K562 (cell line): Measurements from ENCODE around the gene POR. TPM values are rescaled to one million over a fixed set of nuclear protein-coding genes. Genes with fewer than 3 reads are reported as not detected.
"Not testable (repeated sequence)": the region's sequence is repeated elsewhere in the genome, so short reads cannot be mapped to it uniquely, and the experiment has no call there.

Experiments used
- ATAC-seq: fragments of 200-7000 bp; cut with Tn5 transposase; 3 replicates; pipeline ENCODE4 v1.9.1; 2020; ENCODE audit warnings: moderate library complexity
- BruUV-seq: library from RNA; stranded (reverse); fragments of 400-500 nt; replicated peaks from 2 replicates; lab custom pipeline; 2021; lab: Mats Ljungman, UMichigan
- CTCF ChIA-PET: fragments of 300-600 bp; formaldehyde crosslinking; extraction: SDS; loops from one replicate; lab custom pipeline; 2021; ENCODE audit warnings: low intra/inter-chr PET ratio; lab: Yijun Ruan, JAX
- POLR2A ChIA-PET: fragments of 300-600, 350-650 bp; sonication (Branson Sonifier 250); formaldehyde crosslinking; extraction: SDS; loops from one replicate; lab custom pipeline; 2021; ENCODE audit warnings: antibody characterized with exemption, inconsistent platforms; lab: Yijun Ruan, JAX
- DNase-seq, 4 experiments: peaks; one replicate each; pipeline versions ENCODE4 v3.0.0 to v3.0.0-alpha.2; 2011 to 2018; ENCODE audit warnings: low spot score in 3 of 4, mixed read lengths in 3 of 4; ENCODE audit errors: extremely low read depth in 1 of 4
- FAIRE-seq: peaks from 2 replicates; lab custom pipeline; 2011; peaks lifted over from hg19 to GRCh38; lab: Jason Lieb, UNC
- H2AFZ ChIP-seq: 2 replicates; pipeline ENCODE4 v1.6.0; 2011; ENCODE audit warnings: low read depth, low read length, control low read depth, inconsistent platforms
- H3K27ac ChIP-seq: fragments of 200-600 bp; 3 replicates; pipeline ENCODE4 v1.8.0; 2011; ENCODE audit warnings: low read depth, mild to moderate bottlenecking, control low read depth, inconsistent platforms, low read length, moderate library complexity, mixed read lengths; ENCODE audit errors: extremely low read depth
- H3K27me3 ChIP-seq, 2 experiments: fragments of 300-600 bp in 1 of 2; 2 replicates in 1 of 2; 3 replicates in 1 of 2; pipeline versions ENCODE4 v1.6.0 to v1.8.0; 2011; ENCODE audit warnings: inconsistent platforms in 2 of 2, low read length in 2 of 2, mild to moderate bottlenecking in 1 of 2, mixed read lengths in 1 of 2, moderate library complexity in 1 of 2; ENCODE audit not compliant: control insufficient read depth in 2 of 2, insufficient read depth in 2 of 2
- H3K36me3 ChIP-seq: fragments of 300-600 bp; 3 replicates; pipeline ENCODE4 v1.8.0; 2011; ENCODE audit warnings: mild to moderate bottlenecking, low read length, inconsistent platforms; ENCODE audit not compliant: control insufficient read depth, insufficient read depth
- H3K4me1 ChIP-seq, 2 experiments: fragments of 200-600 bp in 1 of 2; replicated peaks in 1 of 2; 2 replicates in 1 of 2; 3 replicates in 1 of 2; pipeline versions ENCODE4 v1.5.1 to v1.8.0; 2011; ENCODE audit warnings: inconsistent platforms in 2 of 2, low read length in 2 of 2, mild to moderate bottlenecking in 1 of 2, mixed read lengths in 1 of 2, moderate library complexity in 1 of 2; ENCODE audit not compliant: control insufficient read depth in 2 of 2, insufficient read depth in 2 of 2
- H3K4me2 ChIP-seq: 2 replicates; pipeline ENCODE4 v1.6.1; 2011; ENCODE audit warnings: low read length, control low read depth, inconsistent platforms, mixed read lengths; ENCODE audit not compliant: insufficient read depth
- H3K4me3 ChIP-seq: fragments of 200-600 bp; sonication (generic), shearing (Covaris generic); 2 replicates; pipeline ENCODE4 v1.5.1; 2016; ENCODE audit warnings: control low read depth, inconsistent platforms
- H3K79me2 ChIP-seq: fragments of 200-600 bp; 3 replicates; pipeline ENCODE4 v1.8.0; 2011; ENCODE audit warnings: low read length, inconsistent platforms; ENCODE audit not compliant: control insufficient read depth, insufficient read depth
- H3K9ac ChIP-seq, 2 experiments: 2 replicates each; pipeline versions ENCODE4 v1.6.0 to v1.6.1; 2011; ENCODE audit warnings: low read depth in 2 of 2, low read length in 2 of 2, control low read depth in 1 of 2, inconsistent platforms in 1 of 2, mild to moderate bottlenecking in 1 of 2, mixed read lengths in 1 of 2; ENCODE audit not compliant: insufficient read depth in 1 of 2
- H3K9me1 ChIP-seq: one replicate; pipeline ENCODE4 v1.6.0; 2011; ENCODE audit warnings: inconsistent platforms, mild to moderate bottlenecking, low read length, moderate library complexity; ENCODE audit not compliant: control insufficient read depth, insufficient read depth
- H3K9me3 ChIP-seq: replicated peaks from 2 replicates; pipeline ENCODE4 v1.5.1; 2011; ENCODE audit warnings: low read depth, low read length, inconsistent platforms; ENCODE audit not compliant: control insufficient read depth, insufficient read depth
- H4K20me1 ChIP-seq: replicated peaks from 2 replicates; pipeline ENCODE4 v1.6.1; 2011; ENCODE audit warnings: low read length, inconsistent platforms, mixed read lengths; ENCODE audit not compliant: control insufficient read depth, insufficient read depth
- DDX20 ChIP-seq: fragments of 450-650 bp; IDR thresholded peaks from 2 replicates; pipeline ENCODE4 v1.6.1; 2016; ENCODE audit warnings: missing genetic modification characterization, low read depth, mild to moderate bottlenecking, missing compliant biosample characterization, moderate library complexity
- HNRNPLL ChIP-seq: fragments of 200-400 bp; formaldehyde crosslinking; IDR thresholded peaks from 2 replicates; pipeline ENCODE4 v1.6.1; 2017; ENCODE audit warnings: low read length, low read depth, mild to moderate bottlenecking; ENCODE audit not compliant: poor library complexity, severe bottlenecking
- THRB ChIP-seq: fragments of 450-650 bp; formaldehyde crosslinking; conservative IDR thresholded peaks from 2 replicates; pipeline ENCODE4 v1.4.0; 2022; ENCODE audit warnings: mild to moderate bottlenecking, missing genetic modification characterization
- ZFP36 ChIP-seq: fragments of 150-350 bp; IDR thresholded peaks from 2 replicates; pipeline ENCODE4 v1.6.1; 2018; ENCODE audit warnings: low read length, low read depth; ENCODE audit not compliant: partially characterized antibody
- ZNF24 ChIP-seq: fragments of 450-650 bp; IDR thresholded peaks from 2 replicates; pipeline ENCODE4 v1.6.1; 2016
- WGBS: fragments of 100-300 bp; shearing (Covaris generic); methylation state at CpG from one replicate; pipeline ENCODE4 v1.1.6; 2016; ENCODE audit warnings: low coverage, mixed read lengths; ENCODE audit not compliant: insufficient coverage; ENCODE audit errors: missing lambda C conversion rate; 5-methylcytosine and 5-hydroxymethylcytosine counted together
- in situ Hi-C: fragments of 300-500 bp; cut with MboI; formaldehyde crosslinking; loops from 4 replicates; pipeline ENCODE4 v1.15.0; 2018; ENCODE audit warnings: inconsistent platforms, mixed read lengths
- intact Hi-C: fragments of 100-400 bp; cut with micrococcal nuclease; formaldehyde crosslinking; loops from 2 replicates; pipeline ENCODE4 v1.14.2; 2022
- polyA plus RNA-seq, 8 experiments: library from polyadenylated mRNA; depleted of rRNA in 4 of 8; stranded (reverse) in 5 of 8; unstranded in 3 of 8; fragments of >200 nt; fragmentation: Nextera tagmentation in 2 of 8; fragmentation: Illumina TruSeq in 1 of 8; extraction: Ambion mirVana in 2 of 8; extraction: Trizol in 1 of 8; gene quantifications; 2 replicates each; pipeline versions ENCODE4 v1.2.1 to v1.2.3, GENCODE V29; 2011 to 2014; ENCODE audit warnings: inconsistent platforms in 1 of 8, missing spikeins in 1 of 8
- total RNA-seq, 7 experiments: library from RNA; depleted of rRNA in 6 of 7; stranded (reverse); fragments of >200 nt in 6 of 7; fragmentation: Illumina TruSeq in 2 of 7; extraction: Trizol in 2 of 7; gene quantifications; 2 replicates each; pipeline versions ENCODE4 v1.2.1 to v1.2.3, GENCODE V29; 2011 to 2021; ENCODE audit warnings: low replicate concordance in 1 of 7

Gene POR
- total and polyA plus RNA-seq, 9 of the 15 experiments (the other 6 are each of a cell fraction or from before 2014, with no cell fraction given): 4.7 to 142 (median 40.8) TPM

GRCh38 chr7:75891237-75891636, 23.7 kb upstream of the POR start:
- H3K9me1 ChIP-seq, H3K79me2 ChIP-seq, H2AFZ ChIP-seq, H3K27me3 ChIP-seq, H3K9ac ChIP-seq, BruUV-seq, ATAC-seq, H3K4me2 ChIP-seq, intact Hi-C loops, DNase-seq, H3K4me3 ChIP-seq, FAIRE-seq, in situ Hi-C loops, H4K20me1 ChIP-seq, H3K9me3 ChIP-seq, CTCF ChIA-PET, H3K27ac ChIP-seq: not testable (repeated sequence)
- H3K36me3 ChIP-seq: peaks cover 18% of the 10 kb centered on the region; the same call in 2 of the 3 replicates
- peaks cover 4 to 34% of the 10 kb centered on the region in 2 experiments; a peak in 4 of 5 replicates for H3K4me1 ChIP-seq
- WGBS: 23% methylated on average over 7 of the region's 7 CpGs
- POLR2A ChIA-PET: interaction anchor here (0.6 to 1.8 kb wide), 6 partner anchors 9 to 79 kb away, joined by 3 to 10 read pairs (median 4); no protein-coding TSS in a partner anchor
- TF ChIP-seq ZNF24: peak; percentile 68

GRCh38 chr7:75891815-75892411, 23.0 kb upstream of the POR start:
- peaks cover 4 to 34% of the 10 kb centered on the region in 2 experiments; a peak in 4 of 5 replicates for H3K4me1 ChIP-seq
- DNase-seq: no peak
- H3K27ac ChIP-seq: no peak overlapping the region
- peak; percentile 60 for FAIRE-seq
- ChIA-PET POLR2A (interaction anchor here (0.6 to 1.8 kb wide), 4 partner anchors 8 to 1836 kb away, joined by 3 to 10 read pairs (median 4); no protein-coding TSS in a partner anchor), CTCF (no interaction called here)
- H2AFZ ChIP-seq: no peak overlapping the region
- intact Hi-C loops (no loop called here), in situ Hi-C loops (no loop called here)
- H3K9me3 ChIP-seq: no peaks in the 10 kb centered on the region
- peak overlapping the region in 1 of 2 experiments; percentile 79; a peak in 2 of 4 replicates for H3K9ac ChIP-seq
- no peaks in the 10 kb centered on the region for H3K9me1 ChIP-seq
- no peaks in the 10 kb centered on the region for H3K27me3 ChIP-seq
- BruUV-seq: no TSS peak
- no peak for ATAC-seq
- H3K4me2 ChIP-seq: no peak overlapping the region
- no peak overlapping the region for H3K4me3 ChIP-seq
- peaks cover 14% of the 10 kb centered on the region; the same call in 2 of the 3 replicates for H3K36me3 ChIP-seq
- WGBS: 77% methylated on average over 7 of the region's 7 CpGs
- no peaks in the 10 kb centered on the region; the same call in 1 of the 2 replicates for H4K20me1 ChIP-seq
- no peaks in the 10 kb centered on the region for H3K79me2 ChIP-seq
- TF ChIP-seq THRB (CRISPR knock-in tag) (no peak), ZNF24 (peak; percentile 97), HNRNPLL (no peak), DDX20 (tag) (no peak), ZFP36 (peak; percentile 16)
